ENCODE measurements around the gene PDCD10. TPM values are rescaled to one million over a fixed set of nuclear protein-coding genes. Genes with fewer than 3 reads are reported as not detected.

PDCD10 gene
- polyA plus RNA-seq, 1 of the 3 experiments (the other 2 are of a cell fraction) = 29.0 TPM

GRCh38 chr3:167694121-167694520, 40.6 kb downstream of the PDCD10 start:
- Histone ChIP-seq H3K4me3 (ENCODE audit: low read depth in 2 of 2, low read length in 1 of 2) (no peak overlapping the region), H3K9ac (no peak overlapping the region), H3K27me3 (ENCODE audit: insufficient read depth) (no peaks in the 10 kb centered on the region), H3F3A (replicated peaks; ENCODE audit: insufficient read depth) (peaks cover 4% of the 10 kb centered on the region), H3K79me2 (ENCODE audit: insufficient read depth) (peaks cover 4% of the 10 kb centered on the region; the same call in 1 of the 2 replicates), H3K4me1 (ENCODE audit: control insufficient read depth in 1 of 2, insufficient read depth in 2 of 2, low read depth in 1 of 2, low read length in 1 of 2) (no peaks in the 10 kb centered on the region), H4K20me1 (ENCODE audit: insufficient read depth) (no peaks in the 10 kb centered on the region), H2AFZ (ENCODE audit: low read depth) (no peak overlapping the region), H3K27ac (ENCODE audit: low read depth in 2 of 2, low read length in 1 of 2) (no peak overlapping the region), H3K4me2 (no peak overlapping the region), H3K9me2 (no peaks in the 10 kb centered on the region), H3K36me3 (replicated peaks in 1 of 2; ENCODE audit: control insufficient read depth in 1 of 2, insufficient read depth in 2 of 2, low read length in 1 of 2) (peaks cover 49 to 54% of the 10 kb centered on the region in 2 experiments), H3K9me3 (no peaks in the 10 kb centered on the region)
- ChIA-PET POLR2A (interaction anchor here (1.1 kb wide), 1 partner anchor 9 kb away, joined by 4 read pairs; no protein-coding TSS in a partner anchor), CTCF (interaction anchor here (1.4 to 2.1 kb wide), 2 partner anchors 9 to 314 kb away, joined by 6 to 7 read pairs; partner anchors contain the start of gene ZBBX)
- DNase-seq = no peak
- 93% methylated on average over 2 of the region's 2 CpGs for WGBS (ENCODE audit: low lambda C conversion rate)
- TF ChIP-seq TCF12 (IDR thresholded peaks at IDR 0.05) (no peak), RAD21 (IDR thresholded peaks at IDR 0.05; ENCODE audit: low read length) (no peak)

GRCh38 chr3:167691366-167691765, 43.3 kb downstream of the PDCD10 start:
- no peak overlapping the region for H3K27ac ChIP-seq (ENCODE audit: low read depth in 2 of 2, low read length in 1 of 2)
- 76% methylated on average over 3 of the region's 3 CpGs for WGBS (ENCODE audit: low lambda C conversion rate)
- no peak for DNase-seq

More at GRCh38 chr3:167691366-167691765, 43.3 kb downstream of the PDCD10 start:
- H3K4me1 ChIP-seq (ENCODE audit: control insufficient read depth in 1 of 2, insufficient read depth in 2 of 2, low read depth in 1 of 2, low read length in 1 of 2) = no peaks in the 10 kb centered on the region
- H3K9me3 ChIP-seq = no peaks in the 10 kb centered on the region
- H2AFZ ChIP-seq (ENCODE audit: low read depth) = no peak overlapping the region
- TF ChIP-seq GABPA (IDR thresholded peaks at IDR 0.05; ENCODE audit: low read depth) = no peak
- TF ChIP-seq IRF3 (IDR thresholded peaks at IDR 0.05; ENCODE audit: low read depth, low read length) = no peak
- no peak for TF ChIP-seq RAD21 (IDR thresholded peaks at IDR 0.05; ENCODE audit: low read length)
- no peak for TF ChIP-seq POLR2AphosphoS5 (IDR thresholded peaks at IDR 0.05; ENCODE audit: low read depth, low read length)
- TF ChIP-seq FOXM1 (IDR thresholded peaks at IDR 0.05; ENCODE audit: low read depth) = no peak
- no peak for TF ChIP-seq RCOR1 (IDR thresholded peaks at IDR 0.05; ENCODE audit: low read length)
- TF ChIP-seq JUND (IDR thresholded peaks at IDR 0.05) = no peak
- no peak for TF ChIP-seq FOSL2 (IDR thresholded peaks at IDR 0.05; ENCODE audit: borderline replicate concordance, low read depth)
- no peak for TF ChIP-seq YY1 (IDR thresholded peaks at IDR 0.05; ENCODE audit: low read depth)
- no peak for TF ChIP-seq TAF1 (IDR thresholded peaks at IDR 0.05; ENCODE audit: borderline replicate concordance, low read depth, low read length)
- TF ChIP-seq USF2 (IDR thresholded peaks at IDR 0.05; ENCODE audit: borderline replicate concordance, low read depth, low read length) = no peak
- no peak for TF ChIP-seq GATA2 (CRISPR knock-in tag; IDR thresholded peaks at IDR 0.05)
- no peak for TF ChIP-seq RFX5 (IDR thresholded peaks at IDR 0.05; ENCODE audit: low read length)
- H3K27me3 ChIP-seq (ENCODE audit: insufficient read depth) = no peaks in the 10 kb centered on the region
- peaks cover 4% of the 10 kb centered on the region for H3F3A ChIP-seq (replicated peaks; ENCODE audit: insufficient read depth)
- no peak overlapping the region for H3K9ac ChIP-seq
- POLR2A ChIA-PET = no interaction called here
- H4K20me1 ChIP-seq (ENCODE audit: insufficient read depth) = no peaks in the 10 kb centered on the region
- H3K36me3 ChIP-seq (replicated peaks in 1 of 2; ENCODE audit: control insufficient read depth in 1 of 2, insufficient read depth in 2 of 2, low read length in 1 of 2) = peaks cover 49 to 61% of the 10 kb centered on the region in 2 experiments
- no peaks in the 10 kb centered on the region for H3K9me2 ChIP-seq
- no peak overlapping the region for H3K4me3 ChIP-seq (ENCODE audit: low read depth in 2 of 2, low read length in 1 of 2)
- CTCF ChIA-PET = interaction anchor here (1.0 kb wide), 1 partner anchor 311 kb away, joined by 3 read pairs; no protein-coding TSS in a partner anchor
- H3K4me2 ChIP-seq = no peak overlapping the region
- no peaks in the 10 kb centered on the region for H3K79me2 ChIP-seq (ENCODE audit: insufficient read depth)
